GM12892 (cell line): ENCODE measurements around the gene PRR20G.

Experiments
- DNase-seq: peaks from one replicate; pipeline ENCODE4 v3.0.0; 2011; ENCODE audit not compliant: insufficient read length
- FAIRE-seq: peaks from 2 replicates; lab custom pipeline; 2011; peaks lifted over from hg19 to GRCh38; lab: Jason Lieb, UNC
- POLR2A ChIP-seq: IDR thresholded peaks from 2 replicates; pipeline ENCODE4 v1.6.1; 2011; ENCODE audit warnings: low read depth, low read length, control low read depth
- POLR2AphosphoS5 ChIP-seq: IDR thresholded peaks from 2 replicates; pipeline ENCODE4 v1.6.1; 2011; ENCODE audit warnings: low read depth, low read length, control low read depth
- TAF1 ChIP-seq: IDR thresholded peaks from 2 replicates; pipeline ENCODE4 v1.6.1; 2011; ENCODE audit warnings: low read depth, mild to moderate bottlenecking, control low read depth, low read length, borderline replicate concordance

Gene PRR20G

GRCh38 chr3:127258733-127259132 is 29.1 kb downstream of the PRR20G start:
- FAIRE-seq = no peak
- DNase-seq = no peak
- no peak for TF ChIP-seq POLR2A
- TF ChIP-seq TAF1 = no peak
- TF ChIP-seq POLR2AphosphoS5 = no peak

- DNase-seq (no peak), FAIRE-seq (no peak)
- TF ChIP-seq POLR2A (no peak), TAF1 (no peak), POLR2AphosphoS5 (no peak)
Measured at GRCh38 chr3:127257351-127257750, 30.5 kb downstream of the PRR20G start.

GRCh38 chr3:127256733-127257271 is 31.0 kb downstream of the PRR20G start:
- FAIRE-seq = no peak
- DNase-seq = no peak
- TF ChIP-seq TAF1 = no peak
- TF ChIP-seq POLR2AphosphoS5 = no peak
- no peak for TF ChIP-seq POLR2A

GRCh38 chr3:127256138-127256537 is 31.7 kb downstream of the PRR20G start:
- TF ChIP-seq POLR2AphosphoS5 (no peak), TAF1 (no peak), POLR2A (no peak)
- DNase-seq = no peak
- no peak for FAIRE-seq

GRCh38 chr3:127255516-127255915 is 32.3 kb downstream of the PRR20G start:
- no peak for DNase-seq
- no peak for TF ChIP-seq POLR2AphosphoS5
- no peak for TF ChIP-seq TAF1
- TF ChIP-seq POLR2A = no peak
- FAIRE-seq = no peak

- no peak for TF ChIP-seq POLR2A
- TF ChIP-seq POLR2AphosphoS5 = no peak
- no peak for TF ChIP-seq TAF1
- no peak for DNase-seq
- FAIRE-seq = no peak
Measured at GRCh38 chr3:127254730-127255129, 33.1 kb downstream of the PRR20G start.

- no peak for DNase-seq
- no peak for FAIRE-seq
- no peak for TF ChIP-seq POLR2A
- no peak for TF ChIP-seq TAF1
- no peak for TF ChIP-seq POLR2AphosphoS5
Measured at GRCh38 chr3:127254033-127254644, 33.7 kb downstream of the PRR20G start.

- TF ChIP-seq POLR2AphosphoS5 (no peak), POLR2A (no peak), TAF1 (no peak)
- DNase-seq (no peak), FAIRE-seq (no peak)
Measured at GRCh38 chr3:127253491-127253890, 34.4 kb downstream of the PRR20G start.

- TF ChIP-seq POLR2AphosphoS5 (no peak), POLR2A (no peak), TAF1 (no peak)
- no peak for DNase-seq
- FAIRE-seq = no peak
Measured at GRCh38 chr3:127252446-127252845, 35.4 kb downstream of the PRR20G start.

- no peak for TF ChIP-seq TAF1
- no peak for TF ChIP-seq POLR2A
- TF ChIP-seq POLR2AphosphoS5 = no peak
- DNase-seq (no peak), FAIRE-seq (no peak)
Measured at GRCh38 chr3:127250032-127250431, 37.8 kb downstream of the PRR20G start.

GRCh38 chr3:127247292-127247691 is 40.6 kb downstream of the PRR20G start:
- TF ChIP-seq TAF1 = no peak
- no peak for TF ChIP-seq POLR2AphosphoS5
- TF ChIP-seq POLR2A = no peak

GRCh38 chr3:127238602-127239001 is 49.2 kb downstream of the PRR20G start:
- DNase-seq (no peak), FAIRE-seq (no peak)
- no peak for TF ChIP-seq TAF1
- TF ChIP-seq POLR2A = no peak
- TF ChIP-seq POLR2AphosphoS5 = no peak

More at GRCh38 chr3:127247292-127247691, 40.6 kb downstream of the PRR20G start:
- DNase-seq (no peak), FAIRE-seq (no peak)

- TF ChIP-seq POLR2A = no peak
- TF ChIP-seq TAF1 = no peak
- no peak for TF ChIP-seq POLR2AphosphoS5
- no peak for FAIRE-seq
Measured at GRCh38 chr3:127237835-127238234, 50.0 kb downstream of the PRR20G start.

More at GRCh38 chr3:127237835-127238234, 50.0 kb downstream of the PRR20G start:
- DNase-seq = no peak
